ENCODE measurements around the gene DGKI. TPM values are rescaled to one million over a fixed set of nuclear protein-coding genes. Genes with fewer than 3 reads are reported as not detected.

DGKI gene
- total RNA-seq, 4 donors from 2014 or later = 0.98 to 7.3 (median 2.7) TPM

- no peak for TF ChIP-seq CTCF (IDR thresholded peaks at IDR 0.05; ENCODE audit: low read depth)
Observed at GRCh38 chr7:137574812-137575211, 272.0 kb downstream of the DGKI start.

GRCh38 chr7:137572056-137572784, 274.6 kb downstream of the DGKI start:
- no peak for TF ChIP-seq CTCF (IDR thresholded peaks at IDR 0.05; ENCODE audit: low read depth)

GRCh38 chr7:137564677-137565076, 282.1 kb downstream of the DGKI start:
- no peak for TF ChIP-seq CTCF (IDR thresholded peaks at IDR 0.05; ENCODE audit: low read depth)

GRCh38 chr7:137563981-137564380, 282.8 kb downstream of the DGKI start:
- no peak for TF ChIP-seq CTCF (IDR thresholded peaks at IDR 0.05; ENCODE audit: low read depth)

GRCh38 chr7:137547485-137547884, 299.3 kb downstream of the DGKI start:
- no peak for TF ChIP-seq CTCF (IDR thresholded peaks at IDR 0.05; ENCODE audit: low read depth)

- no peak for TF ChIP-seq CTCF (IDR thresholded peaks at IDR 0.05; ENCODE audit: low read depth)
Observed at GRCh38 chr7:137546671-137547070, 300.1 kb downstream of the DGKI start.

- TF ChIP-seq CTCF (IDR thresholded peaks at IDR 0.05; ENCODE audit: low read depth) = no peak
Observed at GRCh38 chr7:137546009-137546408, 300.8 kb downstream of the DGKI start.

Data from subcutaneous adipose tissue (tissue), 4 donors.